Measurements from ENCODE around the gene GPC3. TPM values are rescaled to one million over a fixed set of nuclear protein-coding genes. Genes with fewer than 3 reads are reported as not detected.

The GPC3 gene
- total RNA-seq, 1 donor = not detected

DNA sequence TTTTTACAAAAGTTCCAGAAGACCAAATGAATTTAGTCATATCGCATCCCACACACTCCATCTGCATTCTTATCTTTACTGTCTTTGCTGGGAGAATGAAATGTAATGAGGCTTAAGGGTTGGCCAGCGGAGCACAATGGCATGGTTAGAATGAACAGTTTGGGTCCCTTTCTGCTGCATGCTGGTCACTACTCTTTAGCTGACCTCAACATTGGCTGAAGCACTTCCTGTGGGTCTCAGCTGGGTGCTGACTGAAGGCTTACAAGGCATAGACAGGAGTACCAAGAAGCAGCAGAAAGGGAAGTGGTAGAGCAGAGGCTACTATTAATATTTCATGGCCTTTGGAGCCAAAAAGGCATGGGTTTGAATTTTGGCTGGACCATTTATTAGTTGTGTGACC is 410.7 kb downstream of the GPC3 start:
- no peak overlapping the region for H3K4me3 ChIP-seq (ENCODE audit: low read depth, low read length)
- DNase-seq (ENCODE audit: low read depth) = peak; percentile 1
- TF ChIP-seq CTCF (IDR thresholded peaks at IDR 0.05; ENCODE audit: insufficient read depth, low read depth, low read length) = no peak

- DNase-seq (ENCODE audit: low read depth) = no peak
- H3K4me3 ChIP-seq (ENCODE audit: low read depth, low read length) = no peak overlapping the region
- no peak for TF ChIP-seq CTCF (IDR thresholded peaks at IDR 0.05; ENCODE audit: insufficient read depth, low read depth, low read length)
These were observed 414.8 kb downstream of the GPC3 start for GRCh38 chrX:133570549-133570948.

DNA sequence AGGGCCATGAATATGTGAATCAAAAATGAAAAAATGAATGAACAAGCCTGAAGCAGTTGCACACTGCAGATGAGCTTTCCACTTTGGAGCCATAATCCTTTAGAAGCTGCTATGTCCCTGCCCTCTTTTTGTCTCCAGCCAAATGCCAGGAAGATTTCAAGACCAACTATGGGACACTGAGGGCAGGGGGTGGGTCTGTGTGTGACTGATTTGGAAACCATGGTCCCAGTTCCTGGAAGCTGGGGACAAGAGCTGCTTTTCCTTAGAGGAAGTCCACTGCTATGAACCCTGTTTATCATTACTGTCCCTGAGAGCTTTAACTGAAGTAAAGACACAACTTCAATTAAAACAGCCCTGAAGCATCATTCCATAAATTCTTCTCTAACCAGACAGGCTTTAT is 416.2 kb downstream of the GPC3 start:
- DNase-seq (ENCODE audit: low read depth) = no peak
- no peak for TF ChIP-seq CTCF (IDR thresholded peaks at IDR 0.05; ENCODE audit: insufficient read depth, low read depth, low read length)
- H3K4me3 ChIP-seq (ENCODE audit: low read depth, low read length) = no peak overlapping the region

- H3K4me3 ChIP-seq (ENCODE audit: low read depth, low read length) = no peak overlapping the region
- no peak for DNase-seq (ENCODE audit: low read depth)
- no peak for TF ChIP-seq CTCF (IDR thresholded peaks at IDR 0.05; ENCODE audit: insufficient read depth, low read depth, low read length)
These were observed 417.3 kb downstream of the GPC3 start for GRCh38 chrX:133568109-133568508.

DNA sequence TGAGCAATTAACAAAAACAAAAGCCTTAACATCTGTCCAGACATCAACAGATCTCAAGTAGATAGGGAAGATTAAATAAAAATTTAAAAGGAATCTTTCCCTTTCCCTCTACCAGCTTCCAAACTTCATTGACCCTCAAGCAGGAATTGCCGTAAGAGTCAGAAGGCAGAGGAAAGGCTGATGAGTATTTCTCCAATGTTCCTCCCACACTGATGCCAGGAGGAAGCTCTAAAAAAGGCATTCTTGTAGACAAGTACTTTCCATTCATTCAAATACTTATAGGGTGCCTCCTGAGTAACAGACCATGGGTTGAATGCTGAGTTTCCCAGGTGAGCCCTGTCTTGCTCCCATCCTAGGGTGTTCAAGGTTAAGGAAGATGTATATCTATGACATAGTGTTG is 418.5 kb downstream of the GPC3 start:
- TF ChIP-seq CTCF (IDR thresholded peaks at IDR 0.05; ENCODE audit: insufficient read depth, low read depth, low read length) = no peak
- no peak for DNase-seq (ENCODE audit: low read depth)
- no peak overlapping the region for H3K4me3 ChIP-seq (ENCODE audit: low read depth, low read length)

GRCh38 chrX:133563705-133564104 is 421.7 kb downstream of the GPC3 start:
- no peak for TF ChIP-seq CTCF (IDR thresholded peaks at IDR 0.05; ENCODE audit: insufficient read depth, low read depth, low read length)
- no peak for DNase-seq (ENCODE audit: low read depth)
- H3K4me3 ChIP-seq (ENCODE audit: low read depth, low read length) = no peak overlapping the region

- TF ChIP-seq CTCF (IDR thresholded peaks at IDR 0.05; ENCODE audit: insufficient read depth, low read depth, low read length) = no peak
- no peak for DNase-seq (ENCODE audit: low read depth)
- H3K4me3 ChIP-seq (ENCODE audit: low read depth, low read length) = no peak overlapping the region
These were observed 424.1 kb downstream of the GPC3 start for GRCh38 chrX:133561251-133561650.
